ENCODE measurements around the gene MAGEB1. TPM values are rescaled to one million over a fixed set of nuclear protein-coding genes. Genes with fewer than 3 reads are reported as not detected.
A peak's percentile ranks its signal among the peaks of the same experiment; 100 is the strongest.

MAGEB1 gene
- not detected for polyA plus RNA-seq (ENCODE audit: low read depth in 6 of 6)

GRCh38 chrX:30246769-30247489 is at the start of gene MAGEB1:
TSS of gene MAGEB1 (plus strand) at chrX:30247146. CDS start at chrX:30250494, 3,348 bp downstream.
- no peak for ATAC-seq (ENCODE audit: low read depth in 2 of 2)
- Mint-ChIP-seq H3K36me3 (no peaks in the 10 kb centered on the region), H3K9me3 (peaks cover 0 to 6% (median 4%) of the 10 kb centered on the region in 7 donors), H3K27ac (no peak within 1 kb of the TSS), H3K27me3 (no peaks in the 10 kb centered on the region), H3K4me1 (no peaks in the 10 kb centered on the region), H3K4me3 (no peak within 1 kb of the TSS)
- DNase-seq, result no peak

- peaks cover 0 to 8% (median 0%) of the 10 kb centered on the region in 3 donors for H3K27me3 Mint-ChIP-seq
- no peaks in the 10 kb centered on the region for H3K36me3 Mint-ChIP-seq
- no peak for DNase-seq
- no peaks in the 10 kb centered on the region for H3K4me1 Mint-ChIP-seq
- ATAC-seq (ENCODE audit: low read depth in 2 of 2), result no peak
- no peak overlapping the region for H3K4me3 Mint-ChIP-seq
- H3K27ac Mint-ChIP-seq, result no peak overlapping the region
- peaks cover 0 to 3% (median 0%) of the 10 kb centered on the region in 7 donors for H3K9me3 Mint-ChIP-seq
These were observed 34.8 kb upstream of the MAGEB1 start for GRCh38 chrX:30212172-30212571.

- Mint-ChIP-seq H3K27me3 (peaks cover 0 to 8% (median 0%) of the 10 kb centered on the region in 3 donors), H3K27ac (no peak within 1 kb of the TSS), H3K4me1 (no peaks in the 10 kb centered on the region), H3K4me3 (no peak within 1 kb of the TSS), H3K9me3 (peaks cover 0 to 3% (median 0%) of the 10 kb centered on the region in 7 donors), H3K36me3 (no peaks in the 10 kb centered on the region)
- ATAC-seq (ENCODE audit: low read depth in 2 of 2), result no peak
- DNase-seq, result no peak
These were observed 31.5 kb upstream of the MAGEB1 start, which contains the start of gene MAGEB2 for GRCh38 chrX:30215357-30215843. TSS of gene MAGEB2 (plus strand) at chrX:30215563. CDS start at chrX:30218581, 3,018 bp downstream.

- DNase-seq, result no peak
- H3K27ac Mint-ChIP-seq, result no peak overlapping the region
- peaks cover 0 to 3% (median 0%) of the 10 kb centered on the region in 7 donors for H3K9me3 Mint-ChIP-seq
- no peaks in the 10 kb centered on the region for H3K4me1 Mint-ChIP-seq
- no peak for ATAC-seq (ENCODE audit: low read depth in 2 of 2)
- no peaks in the 10 kb centered on the region for H3K36me3 Mint-ChIP-seq
- no peak overlapping the region for H3K4me3 Mint-ChIP-seq
- H3K27me3 Mint-ChIP-seq, result no peaks in the 10 kb centered on the region
These were observed 29.5 kb upstream of the MAGEB1 start for GRCh38 chrX:30217465-30217864.

- no peaks in the 10 kb centered on the region for H3K27me3 Mint-ChIP-seq
- no peak for ATAC-seq (ENCODE audit: low read depth in 2 of 2)
- no peak overlapping the region for H3K4me3 Mint-ChIP-seq
- no peak overlapping the region for H3K27ac Mint-ChIP-seq
- H3K9me3 Mint-ChIP-seq, result peaks cover 0 to 3% (median 0%) of the 10 kb centered on the region in 7 donors
- H3K4me1 Mint-ChIP-seq, result no peaks in the 10 kb centered on the region
- no peaks in the 10 kb centered on the region for H3K36me3 Mint-ChIP-seq
- DNase-seq, result no peak
These were observed 27.6 kb upstream of the MAGEB1 start for GRCh38 chrX:30219372-30219771.

GRCh38 chrX:30220661-30221060 is 26.3 kb upstream of the MAGEB1 start:
- Mint-ChIP-seq H3K27me3 (no peaks in the 10 kb centered on the region), H3K4me1 (no peaks in the 10 kb centered on the region), H3K36me3 (no peaks in the 10 kb centered on the region), H3K4me3 (no peak overlapping the region), H3K27ac (no peak overlapping the region), H3K9me3 (peaks cover 0 to 3% (median 0%) of the 10 kb centered on the region in 7 donors)
- ATAC-seq (ENCODE audit: low read depth in 2 of 2), result no peak
- DNase-seq, result no peak

GRCh38 chrX:30224536-30224935 is 22.4 kb upstream of the MAGEB1 start:
- Mint-ChIP-seq H3K4me1 (no peaks in the 10 kb centered on the region), H3K27me3 (no peaks in the 10 kb centered on the region), H3K9me3 (no peaks in the 10 kb centered on the region), H3K4me3 (no peak overlapping the region), H3K36me3 (no peaks in the 10 kb centered on the region), H3K27ac (peak overlapping the region in 1 of 6 donors; percentile 24)
- no peak for ATAC-seq (ENCODE audit: low read depth in 2 of 2)
- no peak for DNase-seq

- Mint-ChIP-seq H3K4me3 (no peak overlapping the region), H3K27ac (no peak overlapping the region), H3K36me3 (no peaks in the 10 kb centered on the region), H3K27me3 (no peaks in the 10 kb centered on the region), H3K4me1 (no peaks in the 10 kb centered on the region), H3K9me3 (no peaks in the 10 kb centered on the region)
- no peak for ATAC-seq (ENCODE audit: low read depth in 2 of 2)
- no peak for DNase-seq
These were observed 18.4 kb upstream of the MAGEB1 start for GRCh38 chrX:30228526-30228925.

- no peaks in the 10 kb centered on the region for H3K36me3 Mint-ChIP-seq
- DNase-seq (no peak), ATAC-seq (ENCODE audit: low read depth in 2 of 2) (no peak)
- no peaks in the 10 kb centered on the region for H3K27me3 Mint-ChIP-seq
- no peak within 1 kb of the TSS for H3K4me3 Mint-ChIP-seq
- peaks cover 0 to 2% (median 0%) of the 10 kb centered on the region in 7 donors for H3K9me3 Mint-ChIP-seq
- H3K4me1 Mint-ChIP-seq, result no peaks in the 10 kb centered on the region
- H3K27ac Mint-ChIP-seq, result no peak within 1 kb of the TSS
These were observed 16.6 kb upstream of the MAGEB1 start, which contains the start of gene MAGEB3 for GRCh38 chrX:30230395-30230794. TSS of gene MAGEB3 (plus strand) at chrX:30230657. CDS start at chrX:30235925, 5,268 bp downstream.

- DNase-seq, result no peak
- peaks cover 0 to 3% (median 0%) of the 10 kb centered on the region in 7 donors for H3K9me3 Mint-ChIP-seq
- H3K36me3 Mint-ChIP-seq, result no peaks in the 10 kb centered on the region
- H3K4me3 Mint-ChIP-seq, result peak within 1 kb of the TSS in 1 of 8 donors; percentile 59
- H3K27ac Mint-ChIP-seq, result no peak within 1 kb of the TSS
- H3K4me1 Mint-ChIP-seq, result no peaks in the 10 kb centered on the region
- no peak for ATAC-seq (ENCODE audit: low read depth in 2 of 2)
- no peaks in the 10 kb centered on the region for H3K27me3 Mint-ChIP-seq
These were observed 5.1 kb upstream of the MAGEB1 start, which contains the start of gene MAGEB4 for GRCh38 chrX:30241724-30242415. TSS of gene MAGEB4 (plus strand) at chrX:30242000. CDS start at chrX:30242136, 136 bp downstream.

GRCh38 chrX:30248854-30249253 is 1.9 kb downstream of the MAGEB1 start:
- H3K4me3 Mint-ChIP-seq, result no peak overlapping the region
- DNase-seq, result no peak
- ATAC-seq (ENCODE audit: low read depth in 2 of 2), result no peak
- H3K4me1 Mint-ChIP-seq, result no peaks in the 10 kb centered on the region
- no peaks in the 10 kb centered on the region for H3K36me3 Mint-ChIP-seq
- no peaks in the 10 kb centered on the region for H3K27me3 Mint-ChIP-seq
- H3K9me3 Mint-ChIP-seq, result peaks cover 0 to 6% (median 4%) of the 10 kb centered on the region in 7 donors
- H3K27ac Mint-ChIP-seq, result no peak overlapping the region

GRCh38 chrX:30253257-30253656 is 6.3 kb downstream of the MAGEB1 start:
- Mint-ChIP-seq H3K4me1 (no peaks in the 10 kb centered on the region), H3K36me3 (no peaks in the 10 kb centered on the region), H3K27me3 (no peaks in the 10 kb centered on the region), H3K9me3 (peaks cover 0 to 24% (median 9%) of the 10 kb centered on the region in 7 donors), H3K4me3 (no peak overlapping the region), H3K27ac (no peak overlapping the region)
- no peak for ATAC-seq (ENCODE audit: low read depth in 2 of 2)
- DNase-seq, result no peak

GRCh38 chrX:30259927-30260326 is 13.0 kb downstream of the MAGEB1 start:
- H3K4me1 Mint-ChIP-seq, result no peaks in the 10 kb centered on the region
- DNase-seq, result no peak
- H3K9me3 Mint-ChIP-seq, result peaks cover 0 to 19% (median 6%) of the 10 kb centered on the region in 7 donors
- no peak overlapping the region for H3K27ac Mint-ChIP-seq
- no peaks in the 10 kb centered on the region for H3K27me3 Mint-ChIP-seq
- no peaks in the 10 kb centered on the region for H3K36me3 Mint-ChIP-seq
- no peak overlapping the region for H3K4me3 Mint-ChIP-seq
- ATAC-seq (ENCODE audit: low read depth in 2 of 2), result no peak

All from naive B cell (primary cell).